Suprapubic skin (tissue), 4 donors: ENCODE results near the gene NRCAM.

ENCODE experiments used
- CTCF ChIP-seq, 2 donors: fragments of 200-600 bp in 1 of 2; fragments of 450-650 bp in 1 of 2; sonication (generic) in 1 of 2; IDR thresholded peaks; one replicate each; pipeline ENCODE4 v1.5.1; 2016 to 2019; ENCODE audit warnings: antibody characterized with exemption in 2 of 2, mild to moderate bottlenecking in 1 of 2, moderate library complexity in 1 of 2
- POLR2A ChIP-seq, 2 donors: fragments of 450-650 bp; IDR thresholded peaks; one replicate each; pipeline ENCODE4 v1.6.1; 2017; ENCODE audit warnings: antibody characterized with exemption in 2 of 2, mild to moderate bottlenecking in 2 of 2, moderate library complexity in 2 of 2
- POLR2AphosphoS5 ChIP-seq, 3 donors: sonication (generic); formaldehyde crosslinking; IDR thresholded peaks; one replicate each; pipeline ENCODE4 v1.6.1; 2017; ENCODE audit warnings: antibody characterized with exemption in 3 of 3

DNA sequence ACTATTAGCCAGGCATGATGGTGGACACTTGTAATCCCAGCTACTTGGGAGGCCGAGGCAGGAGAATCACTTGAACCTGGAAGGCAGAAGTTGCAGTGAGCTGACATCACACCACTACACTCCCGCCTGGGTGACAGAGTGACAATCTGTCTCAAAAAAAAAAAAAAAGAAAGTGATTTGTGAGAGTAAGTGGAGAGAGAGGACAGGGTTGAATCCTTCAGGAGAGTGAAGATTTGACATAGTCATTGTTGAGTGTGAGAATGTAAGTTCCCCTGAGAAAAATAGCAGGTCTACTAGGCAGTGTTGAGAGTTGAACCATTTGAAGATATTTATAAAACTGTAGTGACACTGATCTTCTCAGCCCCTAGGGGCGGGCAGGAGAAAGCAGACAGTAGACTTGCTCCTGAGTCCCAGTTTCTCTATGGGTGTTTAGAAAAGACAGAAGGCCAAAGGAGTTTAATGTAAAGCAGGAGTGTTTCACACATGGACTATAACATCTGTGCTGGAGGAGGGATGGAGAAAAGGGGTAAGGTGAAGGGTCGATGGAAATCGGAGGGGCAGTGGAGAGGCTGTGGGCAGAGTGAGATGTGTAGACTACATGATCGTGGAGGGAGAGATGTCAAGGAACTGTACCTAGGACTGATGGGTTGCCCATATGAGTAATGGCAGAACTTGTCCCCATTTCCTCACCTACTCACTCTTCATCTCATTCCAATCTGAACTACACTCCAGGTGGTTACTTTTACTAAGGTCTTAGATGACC is 312.4 kb downstream of the NRCAM start:
- TF ChIP-seq POLR2AphosphoS5 (IDR thresholded peaks at IDR 0.05) (no peak), POLR2A (IDR thresholded peaks at IDR 0.05) (no peak), CTCF (IDR thresholded peaks at IDR 0.05) (no peak)
